Activated CD8-positive, alpha-beta T cell treated with anti-CD3 and anti-CD28 coated beads for 36 hours (primary cell): ENCODE measurements around the gene PFKL. TPM values are rescaled to one million over a fixed set of nuclear protein-coding genes. Genes with fewer than 3 reads are reported as not detected.
"Not testable (repeated sequence)": the region's sequence is repeated elsewhere in the genome, so short reads cannot be mapped to it uniquely, and the experiment has no call there.

Experiments used
- ATAC-seq: fragments of 200-7000 bp; cut with Tn5 transposase; one replicate; pipeline ENCODE4 v1.10.0; 2021; ENCODE audit warnings: mild to moderate bottlenecking, moderate library complexity
- CTCF ChIA-PET: fragments of 350-600 bp; sonication (Branson Sonifier 250); formaldehyde crosslinking; loops from one replicate; lab custom pipeline; 2021; ENCODE audit warnings: antibody characterized with exemption; lab: Charles Lee
- POLR2A ChIA-PET: fragments of 350-600 bp; sonication (Branson Sonifier 250); formaldehyde crosslinking; loops from one replicate; lab custom pipeline; 2021; ENCODE audit warnings: antibody characterized with exemption; lab: Charles Lee
- DNase-seq: peaks from one replicate; pipeline ENCODE4 v3.0.0-alpha.2; 2020
- H3K27ac Mint-ChIP-seq: one replicate; pipeline ENCODE4 v1.8.0; 2021; ENCODE audit warnings: mild to moderate bottlenecking, mixed read lengths
- H3K27me3 Mint-ChIP-seq: one replicate; pipeline ENCODE4 v1.8.0; 2021; ENCODE audit warnings: mixed read lengths
- H3K36me3 Mint-ChIP-seq: one replicate; pipeline ENCODE4 v1.8.0; 2021; ENCODE audit warnings: low read depth, mixed read lengths
- H3K4me1 Mint-ChIP-seq: one replicate; pipeline ENCODE4 v1.8.0; 2021; ENCODE audit warnings: low read depth, mixed read lengths
- H3K4me3 Mint-ChIP-seq: one replicate; pipeline ENCODE4 v1.8.0; 2021; ENCODE audit warnings: mild to moderate bottlenecking, moderate library complexity, mixed read lengths
- H3K9me3 Mint-ChIP-seq: one replicate; pipeline ENCODE4 v1.8.0; 2021; ENCODE audit warnings: mixed read lengths
- intact Hi-C: fragments of 100-400 bp; cut with micrococcal nuclease; formaldehyde crosslinking; loops from one replicate; pipeline ENCODE4 v1.10.0; 2022
- total RNA-seq, 2 experiments: library from RNA; stranded (reverse); gene quantifications; one replicate each; pipeline ENCODE4 v1.2.3, GENCODE V29; 2021
- TF ChIP-seq, protein P1 (sequence below): fragments of 200-600 bp; IDR thresholded peaks from one replicate; pipeline ENCODE4 v1.8.0; 2022; ENCODE audit warnings: antibody characterized with exemption, mild to moderate bottlenecking

Gene PFKL
- total RNA-seq, 2 experiments from 2014 or later, result 188 to 200 TPM

- peaks cover 56% of the 10 kb centered on the region for H3K4me1 Mint-ChIP-seq
- H3K4me3 Mint-ChIP-seq, result peak overlapping the region; percentile 94
- intact Hi-C loops, result no loop called here
- DNase-seq, result peak; percentile 71
- peak overlapping the region; percentile 82 for H3K27ac Mint-ChIP-seq
- peak; percentile 29 for ATAC-seq
- H3K36me3 Mint-ChIP-seq, result peaks cover 9% of the 10 kb centered on the region
- ChIA-PET CTCF (interaction anchor here (1.5 kb wide), 2 partner anchors 10 to 38 kb away, joined by 3 to 4 read pairs; no protein-coding TSS in a partner anchor), POLR2A (interaction anchor here (0.8 kb wide), 1 partner anchor 258 kb away, joined by 5 read pairs; no protein-coding TSS in a partner anchor)
- H3K27me3 Mint-ChIP-seq, result no peaks in the 10 kb centered on the region
- H3K9me3 Mint-ChIP-seq, result no peaks in the 10 kb centered on the region
- TF ChIP-seq, protein P1, sequence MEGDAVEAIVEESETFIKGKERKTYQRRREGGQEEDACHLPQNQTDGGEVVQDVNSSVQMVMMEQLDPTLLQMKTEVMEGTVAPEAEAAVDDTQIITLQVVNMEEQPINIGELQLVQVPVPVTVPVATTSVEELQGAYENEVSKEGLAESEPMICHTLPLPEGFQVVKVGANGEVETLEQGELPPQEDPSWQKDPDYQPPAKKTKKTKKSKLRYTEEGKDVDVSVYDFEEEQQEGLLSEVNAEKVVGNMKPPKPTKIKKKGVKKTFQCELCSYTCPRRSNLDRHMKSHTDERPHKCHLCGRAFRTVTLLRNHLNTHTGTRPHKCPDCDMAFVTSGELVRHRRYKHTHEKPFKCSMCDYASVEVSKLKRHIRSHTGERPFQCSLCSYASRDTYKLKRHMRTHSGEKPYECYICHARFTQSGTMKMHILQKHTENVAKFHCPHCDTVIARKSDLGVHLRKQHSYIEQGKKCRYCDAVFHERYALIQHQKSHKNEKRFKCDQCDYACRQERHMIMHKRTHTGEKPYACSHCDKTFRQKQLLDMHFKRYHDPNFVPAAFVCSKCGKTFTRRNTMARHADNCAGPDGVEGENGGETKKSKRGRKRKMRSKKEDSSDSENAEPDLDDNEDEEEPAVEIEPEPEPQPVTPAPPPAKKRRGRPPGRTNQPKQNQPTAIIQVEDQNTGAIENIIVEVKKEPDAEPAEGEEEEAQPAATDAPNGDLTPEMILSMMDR, result no peak
Observed at GRCh38 chr21:44300262-44300959, 558 bp downstream of the PFKL start.

DNA sequence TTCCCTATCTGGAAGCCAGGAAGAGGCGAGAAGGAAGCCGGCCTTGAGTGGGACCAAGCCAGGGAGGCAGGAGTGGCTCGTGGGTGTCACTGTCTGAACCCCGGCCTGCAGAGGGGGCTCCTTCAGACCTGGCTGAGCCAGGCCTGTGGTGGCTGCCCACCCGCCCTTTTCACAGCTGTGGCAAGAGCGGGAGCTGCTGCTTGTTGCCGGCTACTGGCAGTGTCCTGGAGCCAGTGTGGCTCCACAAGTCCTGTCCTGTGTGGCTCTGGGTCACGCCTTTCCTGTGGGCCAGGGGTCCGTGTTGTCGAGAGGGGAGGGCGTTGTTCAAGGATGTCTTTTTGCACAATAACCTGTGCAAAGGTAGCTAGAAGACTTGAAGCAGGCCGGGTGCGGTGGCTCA lies 1.3 kb downstream of the PFKL start:
- intact Hi-C loops, result no loop called here
- Mint-ChIP-seq H3K36me3 (peaks cover 9% of the 10 kb centered on the region), H3K27me3 (no peaks in the 10 kb centered on the region), H3K27ac (peak overlapping the region; percentile 82), H3K4me3 (peak overlapping the region; percentile 81), H3K9me3 (no peaks in the 10 kb centered on the region), H3K4me1 (peaks cover 54% of the 10 kb centered on the region)
- ATAC-seq (no peak), DNase-seq (no peak)
- TF ChIP-seq, protein P1, result no peak
- ChIA-PET CTCF (interaction anchor here (0.8 to 1.5 kb wide), 3 partner anchors 9 to 137 kb away, joined by 3 to 4 read pairs (median 3); no protein-coding TSS in a partner anchor), POLR2A (interaction anchor here (0.6 to 1.3 kb wide), 3 partner anchors 16 to 215 kb away, joined by 3 read pairs; no protein-coding TSS in a partner anchor)

DNA sequence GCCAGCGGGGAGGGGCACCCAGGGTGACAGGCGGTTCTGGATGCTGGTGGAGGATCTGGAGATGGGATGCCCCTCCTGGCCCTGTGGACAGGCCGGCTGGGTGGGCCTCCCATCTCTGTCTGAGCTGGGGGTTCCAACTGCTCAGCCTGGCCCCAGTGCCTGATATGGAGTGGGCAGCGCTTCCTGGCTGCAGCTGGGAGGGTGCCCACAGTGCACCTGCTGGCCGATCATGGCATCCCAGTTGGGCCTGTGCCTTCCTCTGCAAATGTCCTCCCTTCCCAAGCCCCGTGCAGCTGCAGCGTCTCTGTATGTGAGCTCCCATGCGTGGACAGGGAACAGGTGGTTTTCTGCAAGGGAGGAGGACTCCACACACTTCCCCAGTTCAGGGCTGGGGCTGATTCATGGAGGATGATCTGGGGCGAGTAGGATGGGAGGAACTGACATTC lies 2.1 kb downstream of the PFKL start:
- H3K27ac Mint-ChIP-seq, result no peak overlapping the region
- ChIA-PET POLR2A (interaction anchor here (0.6 to 1.3 kb wide), 3 partner anchors 16 to 216 kb away, joined by 3 read pairs; no protein-coding TSS in a partner anchor), CTCF (interaction anchor here (0.8 kb wide), 1 partner anchor 136 kb away, joined by 3 read pairs; no protein-coding TSS in a partner anchor)
- DNase-seq (no peak), ATAC-seq (no peak)
- intact Hi-C loops, result no loop called here
- H3K4me1 Mint-ChIP-seq, result peaks cover 54% of the 10 kb centered on the region
- TF ChIP-seq, protein P1, result no peak
- peak overlapping the region; percentile 11 for H3K4me3 Mint-ChIP-seq
- H3K27me3 Mint-ChIP-seq, result no peaks in the 10 kb centered on the region
- no peaks in the 10 kb centered on the region for H3K9me3 Mint-ChIP-seq
- peaks cover 9% of the 10 kb centered on the region for H3K36me3 Mint-ChIP-seq

GRCh38 chr21:44302573-44303401 lies 2.9 kb downstream of the PFKL start:
- CTCF ChIA-PET, ATAC-seq, H3K9me3 Mint-ChIP-seq, intact Hi-C loops, H3K27ac Mint-ChIP-seq, H3K27me3 Mint-ChIP-seq: not testable (repeated sequence)
- Mint-ChIP-seq H3K4me1 (peaks cover 48% of the 10 kb centered on the region), H3K36me3 (peaks cover 12% of the 10 kb centered on the region), H3K4me3 (peak overlapping the region; percentile 11)
- POLR2A ChIA-PET, result interaction anchor here (1.1 to 1.3 kb wide), 2 partner anchors 12 to 15 kb away, joined by 3 read pairs; no protein-coding TSS in a partner anchor
- peak; percentile 21 for DNase-seq

DNA sequence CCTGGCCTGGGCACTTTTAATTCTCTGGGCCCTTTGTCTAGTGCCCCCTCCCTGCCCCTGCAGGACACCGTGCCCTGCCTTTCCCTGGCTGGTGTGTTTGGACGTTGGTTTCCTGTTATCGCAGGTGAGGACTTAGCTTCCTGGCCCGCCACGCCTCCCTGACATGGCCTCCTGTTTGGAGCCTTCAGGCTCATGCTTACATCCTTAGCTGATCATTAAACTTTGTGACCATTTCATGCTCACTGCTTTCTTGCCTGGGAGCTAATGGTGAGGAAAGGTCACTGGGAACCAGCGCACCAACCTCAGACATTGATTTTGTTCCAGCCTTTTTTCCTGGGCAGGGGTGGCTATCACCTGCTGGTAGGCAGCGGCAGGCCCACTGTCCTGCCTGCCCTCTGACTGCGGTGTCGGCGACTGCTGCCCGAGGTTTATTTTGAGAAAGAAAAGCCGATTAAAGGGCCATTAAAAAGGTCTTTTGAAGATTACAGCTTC lies 3.7 kb downstream of the PFKL start:
- CTCF ChIA-PET, result interaction anchor here (1.2 kb wide), 1 partner anchor 290 kb away, joined by 3 read pairs; no protein-coding TSS in a partner anchor
- H3K4me1 Mint-ChIP-seq, result peaks cover 42% of the 10 kb centered on the region
- TF ChIP-seq, protein P1, result no peak
- no peaks in the 10 kb centered on the region for H3K9me3 Mint-ChIP-seq
- peak overlapping the region; percentile 33 for H3K4me3 Mint-ChIP-seq
- peak overlapping the region; percentile 49 for H3K27ac Mint-ChIP-seq
- intact Hi-C loops, result no loop called here
- DNase-seq (no peak), ATAC-seq (no peak)
- H3K27me3 Mint-ChIP-seq, result no peaks in the 10 kb centered on the region
- H3K36me3 Mint-ChIP-seq, result peaks cover 13% of the 10 kb centered on the region
- POLR2A ChIA-PET, result interaction anchor here (1.1 kb wide), 1 partner anchor 12 kb away, joined by 3 read pairs; no protein-coding TSS in a partner anchor
